ENCODE data around the gene PRELP.

DNA sequence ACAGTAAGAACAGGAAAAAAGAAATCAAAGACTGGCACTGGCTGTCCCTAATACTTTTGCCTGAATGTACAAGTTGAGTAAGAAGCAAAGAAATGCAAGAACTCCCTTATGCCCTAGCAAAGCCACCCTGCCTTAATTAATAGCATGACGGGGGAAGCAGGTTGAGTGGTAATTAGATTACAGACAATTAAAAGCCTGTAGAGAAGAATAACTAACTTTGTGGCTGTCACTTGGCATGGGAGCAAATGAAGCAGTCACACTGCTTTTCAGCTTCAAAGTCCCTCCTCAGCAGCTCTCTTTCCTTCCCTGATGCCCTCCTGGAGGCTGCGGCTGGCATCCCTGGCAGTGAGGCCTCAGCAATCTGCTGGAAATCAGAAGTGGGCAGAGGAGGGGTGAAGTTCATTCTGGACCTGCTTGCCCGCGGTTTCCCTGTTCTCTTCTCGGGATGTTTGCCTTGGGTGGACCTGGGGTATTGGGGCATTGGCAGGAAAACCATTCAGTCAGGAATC, 21.7 kb downstream of the PRELP start:
- TF ChIP-seq, protein P1, sequence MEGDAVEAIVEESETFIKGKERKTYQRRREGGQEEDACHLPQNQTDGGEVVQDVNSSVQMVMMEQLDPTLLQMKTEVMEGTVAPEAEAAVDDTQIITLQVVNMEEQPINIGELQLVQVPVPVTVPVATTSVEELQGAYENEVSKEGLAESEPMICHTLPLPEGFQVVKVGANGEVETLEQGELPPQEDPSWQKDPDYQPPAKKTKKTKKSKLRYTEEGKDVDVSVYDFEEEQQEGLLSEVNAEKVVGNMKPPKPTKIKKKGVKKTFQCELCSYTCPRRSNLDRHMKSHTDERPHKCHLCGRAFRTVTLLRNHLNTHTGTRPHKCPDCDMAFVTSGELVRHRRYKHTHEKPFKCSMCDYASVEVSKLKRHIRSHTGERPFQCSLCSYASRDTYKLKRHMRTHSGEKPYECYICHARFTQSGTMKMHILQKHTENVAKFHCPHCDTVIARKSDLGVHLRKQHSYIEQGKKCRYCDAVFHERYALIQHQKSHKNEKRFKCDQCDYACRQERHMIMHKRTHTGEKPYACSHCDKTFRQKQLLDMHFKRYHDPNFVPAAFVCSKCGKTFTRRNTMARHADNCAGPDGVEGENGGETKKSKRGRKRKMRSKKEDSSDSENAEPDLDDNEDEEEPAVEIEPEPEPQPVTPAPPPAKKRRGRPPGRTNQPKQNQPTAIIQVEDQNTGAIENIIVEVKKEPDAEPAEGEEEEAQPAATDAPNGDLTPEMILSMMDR (IDR thresholded peaks at IDR 0.05; ENCODE audit: extremely low read depth in 1 of 2, insufficient read depth in 1 of 2, low read depth in 1 of 2, low read length in 2 of 2), result no peak
- no peak for TF ChIP-seq EZH2 (IDR thresholded peaks at IDR 0.05; ENCODE audit: borderline replicate concordance, low read depth, low read length, severe bottlenecking)

All from endothelial cell of umbilical vein (primary cell).